DOHH2 (cell line): ENCODE measurements around the gene GPD1L.
"Not testable (repeated sequence)": the region's sequence is repeated elsewhere in the genome, so short reads cannot be mapped to it uniquely, and the experiment has no call there.

Experiments
- EZH2phosphoT487 ChIP-seq: fragments of 200-600 bp; sonication (generic); IDR thresholded peaks from 2 replicates; pipeline ENCODE4 v1.6.1; 2017; ENCODE audit warnings: borderline replicate concordance, mild to moderate bottlenecking, antibody characterized with exemption, low read length, moderate library complexity, mixed read lengths
- TF ChIP-seq, protein P1 (sequence below): fragments of 200-600 bp; sonication (generic); IDR thresholded peaks from one replicate; pipeline ENCODE4 v1.5.1; 2014; ENCODE audit warnings: antibody characterized with exemption, mild to moderate bottlenecking, low read depth, low read length; ENCODE audit not compliant: poor library complexity, severe bottlenecking

DNA sequence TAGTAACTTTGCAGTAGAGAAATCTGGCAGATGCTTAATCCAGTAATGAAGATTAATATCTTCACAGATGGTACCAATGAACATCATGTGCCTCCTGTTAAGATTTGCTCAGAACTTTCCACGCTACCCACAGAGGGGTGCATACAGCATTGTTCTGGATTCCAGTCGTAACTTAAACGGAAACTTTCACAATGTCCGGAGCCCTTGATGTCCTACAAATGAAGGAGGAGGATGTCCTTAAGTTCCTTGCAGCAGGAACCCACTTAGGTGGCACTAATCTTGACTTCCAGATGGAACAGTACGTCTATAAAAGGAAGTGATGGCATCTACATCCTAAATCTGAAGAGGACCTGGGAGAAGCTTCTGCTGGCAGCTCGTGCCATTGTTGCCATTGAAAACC, 84.1 kb downstream of the GPD1L start:
- TF ChIP-seq, protein P1, sequence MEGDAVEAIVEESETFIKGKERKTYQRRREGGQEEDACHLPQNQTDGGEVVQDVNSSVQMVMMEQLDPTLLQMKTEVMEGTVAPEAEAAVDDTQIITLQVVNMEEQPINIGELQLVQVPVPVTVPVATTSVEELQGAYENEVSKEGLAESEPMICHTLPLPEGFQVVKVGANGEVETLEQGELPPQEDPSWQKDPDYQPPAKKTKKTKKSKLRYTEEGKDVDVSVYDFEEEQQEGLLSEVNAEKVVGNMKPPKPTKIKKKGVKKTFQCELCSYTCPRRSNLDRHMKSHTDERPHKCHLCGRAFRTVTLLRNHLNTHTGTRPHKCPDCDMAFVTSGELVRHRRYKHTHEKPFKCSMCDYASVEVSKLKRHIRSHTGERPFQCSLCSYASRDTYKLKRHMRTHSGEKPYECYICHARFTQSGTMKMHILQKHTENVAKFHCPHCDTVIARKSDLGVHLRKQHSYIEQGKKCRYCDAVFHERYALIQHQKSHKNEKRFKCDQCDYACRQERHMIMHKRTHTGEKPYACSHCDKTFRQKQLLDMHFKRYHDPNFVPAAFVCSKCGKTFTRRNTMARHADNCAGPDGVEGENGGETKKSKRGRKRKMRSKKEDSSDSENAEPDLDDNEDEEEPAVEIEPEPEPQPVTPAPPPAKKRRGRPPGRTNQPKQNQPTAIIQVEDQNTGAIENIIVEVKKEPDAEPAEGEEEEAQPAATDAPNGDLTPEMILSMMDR, result not testable (repeated sequence)
- not testable (repeated sequence) for TF ChIP-seq EZH2phosphoT487
